WI38 (cell line): Measurements from ENCODE around the gene PPP3R1.

Experiments
- H3K4me3 ChIP-seq: 2 replicates; pipeline ENCODE4 v1.5.1; 2011; ENCODE audit warnings: low read depth, mild to moderate bottlenecking, control low read depth, low read length
- TF ChIP-seq, protein P1 (sequence below): IDR thresholded peaks from 2 replicates; pipeline ENCODE4 v1.5.1; 2012; ENCODE audit warnings: low read depth, mild to moderate bottlenecking, control low read depth, low read length

PPP3R1 gene, protein sequence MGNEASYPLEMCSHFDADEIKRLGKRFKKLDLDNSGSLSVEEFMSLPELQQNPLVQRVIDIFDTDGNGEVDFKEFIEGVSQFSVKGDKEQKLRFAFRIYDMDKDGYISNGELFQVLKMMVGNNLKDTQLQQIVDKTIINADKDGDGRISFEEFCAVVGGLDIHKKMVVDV

DNA sequence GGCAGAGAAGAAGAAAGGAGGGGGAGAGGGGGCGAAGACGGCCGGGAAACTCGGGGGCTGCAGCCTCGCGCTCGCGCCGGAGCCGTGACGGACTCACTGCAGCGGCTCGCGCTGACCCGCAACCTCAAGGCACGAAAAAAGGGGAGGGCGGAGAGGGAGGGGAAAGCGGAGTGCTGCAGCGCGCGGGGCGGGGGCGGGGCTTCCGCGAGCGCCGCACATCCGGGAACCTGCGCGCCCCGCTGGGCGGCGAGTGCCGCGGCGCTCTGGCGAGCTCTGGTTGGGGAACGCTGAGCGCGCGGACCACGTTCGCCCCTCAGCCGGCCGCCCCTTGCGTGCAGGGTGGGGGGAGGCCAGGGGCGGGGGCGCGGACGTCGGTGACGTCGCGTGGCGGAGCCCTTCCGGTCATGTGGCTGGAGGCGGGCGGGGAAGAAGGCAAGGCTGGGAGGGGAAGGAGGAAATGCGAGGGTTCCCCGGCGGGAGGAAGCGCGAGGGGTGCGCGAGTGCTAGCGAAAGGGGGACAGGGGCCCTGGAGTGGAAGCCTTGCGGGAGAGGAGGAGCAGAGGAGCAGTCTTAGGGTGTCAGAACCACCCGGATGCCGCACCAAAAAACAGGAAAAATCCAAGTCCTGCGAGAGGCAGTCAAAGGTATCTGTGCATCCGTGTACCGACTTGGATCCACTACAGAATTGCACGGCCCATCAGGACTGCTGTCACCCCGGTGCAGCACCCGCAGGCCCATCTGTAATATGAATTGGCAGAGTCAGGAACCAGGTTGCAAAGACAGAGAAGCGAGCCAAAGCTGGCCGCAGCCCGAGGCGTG, at the start of gene PPP3R1:
Gene PPP3R1, minus strand, starts transcription at position 133 of the 819 bp plus-strand sequence. CDS start 405 bp downstream, outside the sequence.
- peak within 1 kb of the TSS; percentile 79 for H3K4me3 ChIP-seq
- TF ChIP-seq, protein P1, sequence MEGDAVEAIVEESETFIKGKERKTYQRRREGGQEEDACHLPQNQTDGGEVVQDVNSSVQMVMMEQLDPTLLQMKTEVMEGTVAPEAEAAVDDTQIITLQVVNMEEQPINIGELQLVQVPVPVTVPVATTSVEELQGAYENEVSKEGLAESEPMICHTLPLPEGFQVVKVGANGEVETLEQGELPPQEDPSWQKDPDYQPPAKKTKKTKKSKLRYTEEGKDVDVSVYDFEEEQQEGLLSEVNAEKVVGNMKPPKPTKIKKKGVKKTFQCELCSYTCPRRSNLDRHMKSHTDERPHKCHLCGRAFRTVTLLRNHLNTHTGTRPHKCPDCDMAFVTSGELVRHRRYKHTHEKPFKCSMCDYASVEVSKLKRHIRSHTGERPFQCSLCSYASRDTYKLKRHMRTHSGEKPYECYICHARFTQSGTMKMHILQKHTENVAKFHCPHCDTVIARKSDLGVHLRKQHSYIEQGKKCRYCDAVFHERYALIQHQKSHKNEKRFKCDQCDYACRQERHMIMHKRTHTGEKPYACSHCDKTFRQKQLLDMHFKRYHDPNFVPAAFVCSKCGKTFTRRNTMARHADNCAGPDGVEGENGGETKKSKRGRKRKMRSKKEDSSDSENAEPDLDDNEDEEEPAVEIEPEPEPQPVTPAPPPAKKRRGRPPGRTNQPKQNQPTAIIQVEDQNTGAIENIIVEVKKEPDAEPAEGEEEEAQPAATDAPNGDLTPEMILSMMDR: no peak

GRCh38 chr2:68295516-68295915, 43.2 kb upstream of the PPP3R1 start:
- H3K4me3 ChIP-seq: no peak overlapping the region
- TF ChIP-seq, protein P1: no peak

DNA sequence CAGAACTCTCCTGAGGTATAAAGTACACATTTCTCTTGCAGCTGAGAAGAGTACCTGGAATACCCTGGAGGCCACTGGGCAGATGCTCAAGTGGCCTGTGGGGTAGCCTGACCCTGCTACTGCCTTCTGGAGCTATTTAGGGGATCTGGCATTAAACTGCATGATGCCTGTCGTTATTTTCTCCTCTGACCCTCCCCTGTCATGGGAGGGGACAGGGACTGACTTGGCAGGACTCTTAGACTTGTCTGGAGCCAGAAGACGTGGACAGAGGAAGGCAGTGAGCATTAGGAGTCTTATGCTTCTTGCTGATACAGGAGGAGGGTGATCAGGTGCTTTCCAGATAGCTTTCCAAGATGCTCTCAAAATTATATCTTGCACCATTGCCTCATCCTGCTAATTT, 42.6 kb upstream of the PPP3R1 start:
- TF ChIP-seq, protein P1: no peak
- no peak overlapping the region for H3K4me3 ChIP-seq

DNA sequence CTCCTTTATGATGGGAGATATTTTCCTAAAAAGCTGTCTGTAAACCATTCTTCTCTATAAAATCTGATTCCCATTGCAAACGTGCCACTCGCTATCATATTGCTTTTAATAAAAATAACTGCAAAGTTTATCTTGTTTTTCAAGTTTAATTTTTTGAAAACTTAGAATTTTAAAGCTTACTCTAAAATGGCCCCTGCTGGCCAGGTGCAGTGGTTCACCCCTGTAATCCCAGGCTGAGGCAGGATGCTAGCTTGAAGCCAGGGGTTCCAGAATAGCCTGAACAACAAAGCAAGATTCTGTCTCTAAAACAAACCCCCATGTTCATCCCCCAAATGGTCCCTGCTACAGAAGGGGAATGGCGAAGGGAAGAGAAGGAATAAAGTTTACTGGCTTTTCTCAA, 41.9 kb upstream of the PPP3R1 start:
- H3K4me3 ChIP-seq: no peak overlapping the region
- TF ChIP-seq, protein P1: no peak

DNA sequence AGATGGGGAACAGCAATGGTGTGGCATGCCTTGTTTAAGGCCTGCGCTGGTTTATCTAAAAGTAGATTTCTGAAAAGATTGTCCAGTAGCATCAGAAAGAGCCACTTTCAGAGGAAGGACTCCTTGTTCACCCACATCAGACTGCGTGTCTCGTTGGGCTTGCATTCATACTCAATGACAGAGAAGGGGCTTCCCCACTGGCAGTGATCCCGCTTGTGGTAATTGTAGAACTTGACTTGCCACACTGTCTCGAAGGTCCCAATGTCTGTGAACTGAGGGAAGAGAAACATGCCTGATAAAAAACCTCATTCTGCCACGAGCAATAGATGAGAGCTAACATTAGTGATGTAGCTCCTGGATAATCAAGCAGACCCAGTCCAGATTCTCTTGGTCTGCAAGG, 41.4 kb upstream of the PPP3R1 start:
- no peak overlapping the region for H3K4me3 ChIP-seq
- TF ChIP-seq, protein P1: no peak

- TF ChIP-seq, protein P1: no peak
- no peak overlapping the region for H3K4me3 ChIP-seq
Measured at GRCh38 chr2:68293024-68293423, 40.7 kb upstream of the PPP3R1 start.

DNA sequence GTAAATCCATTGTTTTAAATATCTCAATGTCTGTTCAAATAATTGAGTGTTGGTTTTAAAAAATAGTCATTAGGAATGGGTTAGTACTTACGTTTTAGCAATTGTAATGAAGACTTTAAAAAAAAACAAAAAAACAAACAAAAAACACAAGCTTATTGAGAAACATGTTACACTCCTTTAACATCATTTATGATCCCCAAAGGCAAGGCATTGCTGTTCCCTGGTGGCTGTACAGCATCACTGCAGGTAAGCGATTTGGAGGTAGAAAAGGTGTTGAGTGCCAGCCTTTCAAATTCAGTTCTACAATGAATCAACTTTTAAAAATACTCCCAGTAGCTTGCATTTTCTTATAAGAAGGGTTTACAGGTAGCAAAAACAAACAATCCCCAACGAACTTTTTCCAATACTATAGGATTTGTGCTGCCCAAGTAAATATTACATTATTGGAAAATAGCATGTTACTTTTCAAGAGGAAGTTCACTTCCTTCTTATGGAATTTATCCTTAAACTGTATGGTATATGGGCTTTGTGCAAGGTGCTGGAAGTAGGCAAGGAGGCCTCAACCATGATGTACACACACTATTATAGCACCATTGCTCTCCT, 39.9 kb upstream of the PPP3R1 start:
- TF ChIP-seq, protein P1: peak; percentile 63
- H3K4me3 ChIP-seq: no peak overlapping the region
